Astrocyte (in vitro differentiated cells and primary cell): ENCODE measurements around the gene KCNQ1OT1. TPM values are rescaled to one million over a fixed set of nuclear protein-coding genes. Genes with fewer than 3 reads are reported as not detected.

ENCODE experiments used
- DNase-seq: peaks from one replicate; pipeline ENCODE4 v3.0.0-alpha.2; 2010; ENCODE audit warnings: low read depth
- FAIRE-seq: peaks from 2 replicates; lab custom pipeline; 2011; peaks lifted over from hg19 to GRCh38; lab: Jason Lieb, UNC
- H2AFZ ChIP-seq: 2 replicates; pipeline ENCODE4 v1.6.0; 2012; ENCODE audit warnings: low read depth, low read length, inconsistent platforms
- H3K27ac ChIP-seq: 2 replicates; pipeline ENCODE4 v1.5.1; 2011; ENCODE audit warnings: low read depth, low read length, inconsistent platforms
- H3K27me3 ChIP-seq: 2 replicates; pipeline ENCODE4 v1.6.0; 2011; ENCODE audit warnings: low read length, inconsistent platforms; ENCODE audit not compliant: insufficient read depth
- H3K36me3 ChIP-seq: 2 replicates; pipeline ENCODE4 v1.5.1; 2011; ENCODE audit warnings: low read length, inconsistent platforms; ENCODE audit not compliant: insufficient read depth
- H3K4me1 ChIP-seq: 2 replicates; pipeline ENCODE4 v1.5.1; 2011; ENCODE audit warnings: low read length, inconsistent platforms; ENCODE audit not compliant: insufficient read depth
- H3K4me2 ChIP-seq: 2 replicates; pipeline ENCODE4 v1.6.0; 2012; ENCODE audit warnings: low read length, inconsistent platforms
- H3K4me3 ChIP-seq: 2 replicates; pipeline ENCODE4 v1.5.1; 2011; ENCODE audit warnings: low read depth, mild to moderate bottlenecking, low read length, inconsistent platforms; ENCODE audit not compliant: insufficient read depth
- H3K79me2 ChIP-seq: 2 replicates; pipeline ENCODE4 v1.6.0; 2012; ENCODE audit warnings: mild to moderate bottlenecking, low read length, inconsistent platforms; ENCODE audit not compliant: insufficient read depth
- H3K9ac ChIP-seq: 2 replicates; pipeline ENCODE4 v1.6.0; 2012; ENCODE audit warnings: mild to moderate bottlenecking, low read length, inconsistent platforms
- H3K9me3 ChIP-seq: 2 replicates; pipeline ENCODE4 v1.5.1; 2012; ENCODE audit warnings: low read depth, mild to moderate bottlenecking, low read length, inconsistent platforms; ENCODE audit not compliant: insufficient read depth
- H4K20me1 ChIP-seq: 2 replicates; pipeline ENCODE4 v1.6.0; 2012; ENCODE audit warnings: low read length, inconsistent platforms; ENCODE audit not compliant: insufficient read depth
- H3K27ac Mint-ChIP-seq: one replicate; pipeline ENCODE4 v1.8.0; 2021; ENCODE audit warnings: mild to moderate bottlenecking, mixed read lengths; ENCODE audit not compliant: unreplicated experiment
- H3K27me3 Mint-ChIP-seq: one replicate; pipeline ENCODE4 v1.8.0; 2021; ENCODE audit warnings: low read depth, mixed read lengths; ENCODE audit not compliant: unreplicated experiment
- H3K36me3 Mint-ChIP-seq: one replicate; pipeline ENCODE4 v1.8.0; 2021; ENCODE audit warnings: low read depth, mixed read lengths; ENCODE audit not compliant: unreplicated experiment
- H3K4me1 Mint-ChIP-seq: one replicate; pipeline ENCODE4 v1.8.0; 2021; ENCODE audit warnings: low read depth, mixed read lengths; ENCODE audit not compliant: unreplicated experiment
- H3K4me3 Mint-ChIP-seq: one replicate; pipeline ENCODE4 v1.8.0; 2021; ENCODE audit warnings: mild to moderate bottlenecking, moderate library complexity, mixed read lengths; ENCODE audit not compliant: unreplicated experiment
- H3K9me3 Mint-ChIP-seq: one replicate; pipeline ENCODE4 v1.8.0; 2021; ENCODE audit warnings: mild to moderate bottlenecking, mixed read lengths; ENCODE audit not compliant: unreplicated experiment
- CTCF ChIP-seq: IDR thresholded peaks from 2 replicates; pipeline ENCODE4 v1.5.1; 2011; ENCODE audit warnings: low read depth, mild to moderate bottlenecking, inconsistent platforms, low read length, moderate library complexity; ENCODE audit not compliant: insufficient read depth
- EZH2 ChIP-seq: IDR thresholded peaks from 2 replicates; pipeline ENCODE4 v1.6.1; 2012; ENCODE audit warnings: mild to moderate bottlenecking, low read length, inconsistent platforms; ENCODE audit not compliant: insufficient read depth
- total RNA-seq: library from RNA; stranded (reverse); gene quantifications from 2 replicates; pipeline ENCODE4 v1.2.1, GENCODE V29; 2021

The KCNQ1OT1 gene
- total RNA-seq, 1 donor from 2014 or later, result 2.5 TPM

- no peak overlapping the region for H3K4me3 ChIP-seq
- no peak overlapping the region for H3K9ac ChIP-seq
- H3K4me1 ChIP-seq, result peaks cover 17% of the 10 kb centered on the region
- no peak overlapping the region for H3K27ac ChIP-seq
- DNase-seq (no peak), FAIRE-seq (no peak)
- H2AFZ ChIP-seq, result no peak overlapping the region
- Mint-ChIP-seq H3K27me3 (peaks cover 37% of the 10 kb centered on the region), H3K9me3 (peaks cover 4% of the 10 kb centered on the region), H3K27ac (no peak overlapping the region), H3K4me1 (peaks cover 13% of the 10 kb centered on the region), H3K36me3 (peaks cover 2% of the 10 kb centered on the region), H3K4me3 (no peak overlapping the region)
- H3K9me3 ChIP-seq, result no peaks in the 10 kb centered on the region
- peaks cover 9% of the 10 kb centered on the region for H3K27me3 ChIP-seq
- TF ChIP-seq EZH2 (no peak), CTCF (no peak)
- no peak overlapping the region for H3K4me2 ChIP-seq
- H3K79me2 ChIP-seq, result no peaks in the 10 kb centered on the region
- H4K20me1 ChIP-seq, result no peaks in the 10 kb centered on the region
- H3K36me3 ChIP-seq, result no peaks in the 10 kb centered on the region
Observed at GRCh38 chr11:2748061-2748813, 48.4 kb upstream of the KCNQ1OT1 start.

- no peaks in the 10 kb centered on the region for H3K9me3 ChIP-seq
- Mint-ChIP-seq H3K9me3 (peaks cover 2% of the 10 kb centered on the region), H3K27me3 (peaks cover 34% of the 10 kb centered on the region), H3K27ac (no peak overlapping the region), H3K36me3 (peaks cover 2% of the 10 kb centered on the region), H3K4me1 (peaks cover 7% of the 10 kb centered on the region), H3K4me3 (no peak overlapping the region)
- H4K20me1 ChIP-seq, result no peaks in the 10 kb centered on the region
- H3K36me3 ChIP-seq, result no peaks in the 10 kb centered on the region
- no peak overlapping the region for H3K4me3 ChIP-seq
- H3K4me1 ChIP-seq, result peaks cover 11% of the 10 kb centered on the region
- no peak overlapping the region for H3K4me2 ChIP-seq
- H3K9ac ChIP-seq, result no peak overlapping the region
- FAIRE-seq (no peak), DNase-seq (no peak)
- no peak overlapping the region for H3K27ac ChIP-seq
- no peaks in the 10 kb centered on the region for H3K79me2 ChIP-seq
- H3K27me3 ChIP-seq, result peaks cover 9% of the 10 kb centered on the region
- no peak for TF ChIP-seq CTCF
- TF ChIP-seq EZH2, result no peak
- H2AFZ ChIP-seq, result no peak overlapping the region
Observed at GRCh38 chr11:2747248-2748027, 47.6 kb upstream of the KCNQ1OT1 start.
